SK-N-SH (cell line): ENCODE data around the gene TDRD10. TPM values are rescaled to one million over a fixed set of nuclear protein-coding genes. Genes with fewer than 3 reads are reported as not detected.

Experiments
- CTCF ChIA-PET: fragments of 300-600, 350-600 bp; formaldehyde crosslinking; extraction: SDS; loops from one replicate; lab custom pipeline; 2021; lab: Yijun Ruan, JAX
- POLR2A ChIA-PET: fragments of 350-600 bp; sonication (Branson Sonifier 250); formaldehyde crosslinking; extraction: SDS; loops from one replicate; lab custom pipeline; 2020; ENCODE audit warnings: antibody characterized with exemption, inconsistent platforms; lab: Yijun Ruan, JAX
- DNase-seq: peaks from one replicate; pipeline ENCODE4 v3.0.0; 2012
- H2AFZ ChIP-seq: fragments of 200-600 bp; sonication (generic); 2 replicates; pipeline ENCODE4 v1.8.1; 2016; ENCODE audit warnings: antibody characterized with exemption, mild to moderate bottlenecking, low read depth
- H3F3A ChIP-seq: fragments of 200-600 bp; sonication (generic); replicated peaks from 2 replicates; pipeline ENCODE3; 2016; ENCODE audit warnings: antibody characterized with exemption, mild to moderate bottlenecking; ENCODE audit not compliant: insufficient read depth
- H3K27ac ChIP-seq, 2 experiments: fragments of 200-500 bp in 1 of 2; fragments of 200-600 bp in 1 of 2; sonication (Bioruptor generic) in 1 of 2; sonication (generic), shearing (Covaris generic) in 1 of 2; 2 replicates each; pipeline versions ENCODE4 v1.5.1 to v1.6.1; 2014 to 2016; ENCODE audit warnings: low read depth in 2 of 2, inconsistent platforms in 1 of 2, low read length in 1 of 2, mild to moderate bottlenecking in 1 of 2, mixed read lengths in 1 of 2
- H3K27me3 ChIP-seq: fragments of 200-600 bp; sonication (generic), shearing (Covaris generic); 2 replicates; pipeline ENCODE4 v1.6.1; 2016; ENCODE audit warnings: mixed run types; ENCODE audit not compliant: insufficient read depth
- H3K36me3 ChIP-seq, 2 experiments: fragments of 200-500 bp in 1 of 2; fragments of 200-600 bp in 1 of 2; sonication (Bioruptor generic) in 1 of 2; sonication (generic) in 1 of 2; replicated peaks in 1 of 2; 2 replicates each; pipeline versions ENCODE3 to v1.5.1; 2014 to 2016; ENCODE audit warnings: low read length in 1 of 2, mild to moderate bottlenecking in 1 of 2; ENCODE audit not compliant: insufficient read depth in 2 of 2, control insufficient read depth in 1 of 2
- H3K4me1 ChIP-seq, 2 experiments: fragments of 200-500 bp in 1 of 2; fragments of 200-600 bp in 1 of 2; sonication (Bioruptor generic) in 1 of 2; sonication (generic), shearing (Covaris generic) in 1 of 2; 2 replicates each; pipeline versions ENCODE4 v1.5.1 to v1.6.1; 2014 to 2016; ENCODE audit warnings: low read depth in 1 of 2, low read length in 1 of 2, mixed run types in 1 of 2; ENCODE audit not compliant: insufficient read depth in 2 of 2, control insufficient read depth in 1 of 2
- H3K4me2 ChIP-seq: fragments of 200-600 bp; sonication (generic), shearing (Covaris generic); 2 replicates; pipeline ENCODE4 v1.6.1; 2017; ENCODE audit warnings: mixed run types
- H3K4me3 ChIP-seq, 2 experiments: fragments of 200-500 bp in 1 of 2; fragments of 200-600 bp in 1 of 2; sonication (Bioruptor generic) in 1 of 2; sonication (generic), shearing (Covaris generic) in 1 of 2; 2 replicates each; pipeline versions ENCODE4 v1.5.1 to v1.8.1; 2014 to 2016; ENCODE audit warnings: low read depth in 2 of 2, inconsistent platforms in 1 of 2, low read length in 1 of 2, mild to moderate bottlenecking in 1 of 2, mixed read lengths in 1 of 2, moderate library complexity in 1 of 2
- H3K79me2 ChIP-seq: fragments of 200-600 bp; sonication (generic); 2 replicates; pipeline ENCODE4 v1.8.1; 2017; ENCODE audit warnings: mild to moderate bottlenecking; ENCODE audit not compliant: insufficient read depth
- H3K9ac ChIP-seq: fragments of 200-600 bp; sonication (generic); 2 replicates; pipeline ENCODE4 v1.6.1; 2017; ENCODE audit warnings: mixed run types
- H3K9me2 ChIP-seq: fragments of 200-600 bp; sonication (generic); 2 replicates; pipeline ENCODE4 v1.6.1; 2017; ENCODE audit warnings: mixed run types
- H3K9me3 ChIP-seq: fragments of 200-600 bp; sonication (generic); 2 replicates; pipeline ENCODE4 v1.6.1; 2017; ENCODE audit warnings: mixed run types, mild to moderate bottlenecking, moderate library complexity
- H4K20me1 ChIP-seq: fragments of 200-600 bp; sonication (generic); 2 replicates; pipeline ENCODE4 v1.6.1; 2017; ENCODE audit warnings: mild to moderate bottlenecking, mixed run types; ENCODE audit not compliant: insufficient read depth
- CHD2 ChIP-seq: fragments of 150-350 bp; IDR thresholded peaks from 2 replicates; pipeline ENCODE4 v1.6.1; 2018; ENCODE audit warnings: low read length; ENCODE audit not compliant: partially characterized antibody
- ELF1 ChIP-seq: IDR thresholded peaks from 2 replicates; pipeline ENCODE4 v1.4.0; 2012
- FOXJ3 ChIP-seq: sonication (generic); formaldehyde crosslinking; IDR thresholded peaks from 2 replicates; pipeline ENCODE4 v1.5.1; 2020; ENCODE audit warnings: mild to moderate bottlenecking, missing genetic modification reagents
- MEF2A ChIP-seq: IDR thresholded peaks from 2 replicates; pipeline ENCODE4 v1.4.0; 2012; ENCODE audit warnings: low read depth, borderline replicate concordance
- RAD21 ChIP-seq: IDR thresholded peaks from 2 replicates; pipeline ENCODE4 v1.6.1; 2012; ENCODE audit warnings: mild to moderate bottlenecking, low read length
- RCOR1 ChIP-seq: fragments of 150-350 bp; IDR thresholded peaks from 2 replicates; pipeline ENCODE4 v1.6.1; 2017; ENCODE audit warnings: antibody characterized with exemption, low read length
- RFX5 ChIP-seq: IDR thresholded peaks from 2 replicates; pipeline ENCODE4 v1.6.1; 2012; ENCODE audit warnings: mild to moderate bottlenecking, improper control_type of control experiment, low read length
- RXRA ChIP-seq: IDR thresholded peaks from 2 replicates; pipeline ENCODE4 v1.4.0; 2012; ENCODE audit warnings: low read depth, mild to moderate bottlenecking, borderline replicate concordance
- SIN3A ChIP-seq: IDR thresholded peaks from 2 replicates; pipeline ENCODE4 v1.6.1; 2012; ENCODE audit warnings: low read depth, mild to moderate bottlenecking, low read length, moderate library complexity, borderline replicate concordance
- TCF12 ChIP-seq: IDR thresholded peaks from 2 replicates; pipeline ENCODE4 v1.4.0; 2012
- WGBS: methylation state at CpG from one replicate; pipeline ENCODE4 v1.1.6; 2017; ENCODE audit warnings: low lambda C conversion rate; 5-methylcytosine and 5-hydroxymethylcytosine counted together
- polyA plus RNA-seq, 3 experiments: library from polyadenylated mRNA; depleted of rRNA; stranded (reverse); fragments of >200 nt; gene quantifications; 2 replicates each; pipeline ENCODE4 v1.2.3, GENCODE V29; 2012
- TF ChIP-seq, protein P1 (sequence below): IDR thresholded peaks from 2 replicates; pipeline ENCODE4 v1.4.0; 2012; ENCODE audit warnings: low read depth
- TF ChIP-seq, protein P2 (sequence below): IDR thresholded peaks from 2 replicates; pipeline ENCODE4 v1.4.0; 2012; ENCODE audit warnings: low read depth, borderline replicate concordance
- TF ChIP-seq, protein P3 (sequence below): fragments of 150-350 bp; IDR thresholded peaks from 2 replicates; pipeline ENCODE4 v1.6.1; 2016; ENCODE audit warnings: mild to moderate bottlenecking, low read depth, low read length

Gene TDRD10
- polyA plus RNA-seq, 1 of the 3 experiments (the other 2 are of a cell fraction), result not detected

DNA sequence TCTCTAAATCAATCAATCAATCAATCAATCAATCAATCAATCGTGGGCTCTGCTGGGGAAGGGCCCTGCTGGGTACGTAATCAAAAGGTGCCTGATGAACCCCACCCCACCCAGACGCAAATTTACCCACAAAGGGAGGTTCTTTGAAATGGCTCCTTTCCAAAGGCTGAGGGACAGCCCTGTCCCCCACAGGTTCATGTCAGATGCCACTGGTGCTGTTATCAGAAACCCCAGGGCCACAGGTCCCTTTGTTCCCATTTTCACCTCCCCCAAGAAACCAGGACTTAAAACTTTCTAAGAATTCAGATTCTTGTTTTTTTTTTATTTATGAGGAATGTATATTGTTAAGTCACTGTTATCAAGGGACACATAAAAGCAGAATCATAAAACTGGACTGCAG is 79.7 kb downstream of the TDRD10 start:
- Histone ChIP-seq H3K36me3 (peaks cover 62 to 96% of the 10 kb centered on the region in 2 experiments), H3K79me2 (no peaks in the 10 kb centered on the region), H3K9ac (no peak overlapping the region), H4K20me1 (peaks cover 14% of the 10 kb centered on the region; the same call in 1 of the 2 replicates), H3K4me3 (no peak overlapping the region), H2AFZ (no peak overlapping the region), H3F3A (no peaks in the 10 kb centered on the region), H3K4me1 (peaks cover 0 to 29% of the 10 kb centered on the region in 2 experiments; a peak in 2 of 4 replicates), H3K4me2 (no peak overlapping the region), H3K9me2 (no peaks in the 10 kb centered on the region), H3K9me3 (no peaks in the 10 kb centered on the region), H3K27ac (no peak overlapping the region), H3K27me3 (no peaks in the 10 kb centered on the region)
- CTCF ChIA-PET, result interaction anchor here (1.2 to 1.8 kb wide), 2 partner anchors 10 to 35 kb away, joined by 3 to 4 read pairs; no protein-coding TSS in a partner anchor
- POLR2A ChIA-PET, result no interaction called here
- DNase-seq, result no peak
- no peak for TF ChIP-seq RXRA
- TF ChIP-seq SIN3A, result no peak
- TF ChIP-seq, protein P1, sequence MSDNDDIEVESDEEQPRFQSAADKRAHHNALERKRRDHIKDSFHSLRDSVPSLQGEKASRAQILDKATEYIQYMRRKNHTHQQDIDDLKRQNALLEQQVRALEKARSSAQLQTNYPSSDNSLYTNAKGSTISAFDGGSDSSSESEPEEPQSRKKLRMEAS, result no peak
- TF ChIP-seq, protein P2, sequence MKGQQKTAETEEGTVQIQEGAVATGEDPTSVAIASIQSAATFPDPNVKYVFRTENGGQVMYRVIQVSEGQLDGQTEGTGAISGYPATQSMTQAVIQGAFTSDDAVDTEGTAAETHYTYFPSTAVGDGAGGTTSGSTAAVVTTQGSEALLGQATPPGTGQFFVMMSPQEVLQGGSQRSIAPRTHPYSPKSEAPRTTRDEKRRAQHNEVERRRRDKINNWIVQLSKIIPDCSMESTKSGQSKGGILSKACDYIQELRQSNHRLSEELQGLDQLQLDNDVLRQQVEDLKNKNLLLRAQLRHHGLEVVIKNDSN, result no peak
- TF ChIP-seq, protein P3, sequence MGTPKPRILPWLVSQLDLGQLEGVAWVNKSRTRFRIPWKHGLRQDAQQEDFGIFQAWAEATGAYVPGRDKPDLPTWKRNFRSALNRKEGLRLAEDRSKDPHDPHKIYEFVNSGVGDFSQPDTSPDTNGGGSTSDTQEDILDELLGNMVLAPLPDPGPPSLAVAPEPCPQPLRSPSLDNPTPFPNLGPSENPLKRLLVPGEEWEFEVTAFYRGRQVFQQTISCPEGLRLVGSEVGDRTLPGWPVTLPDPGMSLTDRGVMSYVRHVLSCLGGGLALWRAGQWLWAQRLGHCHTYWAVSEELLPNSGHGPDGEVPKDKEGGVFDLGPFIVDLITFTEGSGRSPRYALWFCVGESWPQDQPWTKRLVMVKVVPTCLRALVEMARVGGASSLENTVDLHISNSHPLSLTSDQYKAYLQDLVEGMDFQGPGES, result no peak
- 57% methylated on average over 3 of the region's 3 CpGs for WGBS

DNA sequence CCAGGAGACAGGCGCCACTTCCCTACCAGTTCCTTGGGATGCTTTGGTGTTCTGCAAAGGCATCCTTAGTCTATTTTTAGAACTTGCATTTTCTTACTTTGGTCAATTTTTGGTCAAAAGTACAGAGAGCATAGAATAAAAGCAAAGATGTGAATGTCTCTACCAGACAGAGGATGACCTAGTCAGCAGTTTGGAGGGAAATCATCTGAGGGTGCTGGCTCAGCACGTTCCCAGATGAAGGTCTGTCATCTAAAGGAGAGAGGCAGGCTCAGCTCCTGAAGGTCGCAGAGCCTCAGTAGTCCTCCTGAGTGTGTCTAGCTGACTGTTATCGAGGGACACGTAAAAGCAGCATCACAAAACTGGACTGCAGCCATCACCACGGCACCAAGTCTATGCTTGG is 80.9 kb downstream of the TDRD10 start:
- H3K27ac ChIP-seq, result no peak overlapping the region; a peak in 1 of 4 replicates
- H3K4me3 ChIP-seq, result no peak overlapping the region
- peaks cover 73 to 97% of the 10 kb centered on the region in 2 experiments for H3K36me3 ChIP-seq
- CTCF ChIA-PET, result no interaction called here
- no peaks in the 10 kb centered on the region for H3K79me2 ChIP-seq
- no peak overlapping the region for H3K4me2 ChIP-seq
- H3K27me3 ChIP-seq, result no peaks in the 10 kb centered on the region
- POLR2A ChIA-PET, result no interaction called here
- H3K9me3 ChIP-seq, result no peaks in the 10 kb centered on the region
- 94% methylated on average over 6 of the region's 6 CpGs for WGBS
- H3F3A ChIP-seq, result no peaks in the 10 kb centered on the region
- no peaks in the 10 kb centered on the region for H3K9me2 ChIP-seq
- H2AFZ ChIP-seq, result no peak overlapping the region
- TF ChIP-seq TCF12 (no peak), MEF2A (no peak), CHD2 (no peak), FOXJ3 (CRISPR knock-in tag) (no peak), RAD21 (no peak), RFX5 (no peak), RCOR1 (no peak), ELF1 (no peak)
- H3K9ac ChIP-seq, result no peak overlapping the region
- peaks cover 14% of the 10 kb centered on the region for H4K20me1 ChIP-seq
- DNase-seq, result no peak
- peaks cover 0 to 23% of the 10 kb centered on the region in 2 experiments; a peak in 2 of 4 replicates for H3K4me1 ChIP-seq
